NCI-H2196 treated with DMSO at 0.1 percent for 48 hours (cell line): ENCODE measurements around the gene WDR37.
"Not testable (repeated sequence)": the region's sequence is repeated elsewhere in the genome, so short reads cannot be mapped to it uniquely, and the experiment has no call there.

Experiments used
- DNase-seq: peaks from one replicate; lab custom pipeline; 2025; ENCODE audit not compliant: unreplicated experiment; lab: John Stamatoyannopoulos, UW

WDR37 gene

GRCh38 chr10:1056326-1057105, at the start of gene WDR37:
Gene WDR37 (plus strand): TSS chr10:1056385. CDS start chr10:1072156, 15,771 bp downstream.
- DNase-seq: no peak

- DNase-seq: no peak
Measured at GRCh38 chr10:1006573-1006972, 49.6 kb upstream of the WDR37 start.

- no peak for DNase-seq
Measured at GRCh38 chr10:1007583-1007982, 48.6 kb upstream of the WDR37 start.

GRCh38 chr10:1009071-1009494, 47.1 kb upstream of the WDR37 start:
- no peak for DNase-seq

GRCh38 chr10:1009947-1010346, 46.2 kb upstream of the WDR37 start:
- not testable (repeated sequence) for DNase-seq

- no peak for DNase-seq
Measured at GRCh38 chr10:1010703-1011102, 45.5 kb upstream of the WDR37 start.

- no peak for DNase-seq
Measured at GRCh38 chr10:1011696-1012095, 44.5 kb upstream of the WDR37 start.

- DNase-seq: no peak
Measured at GRCh38 chr10:1015688-1016087, 40.5 kb upstream of the WDR37 start.

GRCh38 chr10:1019362-1019761, 36.8 kb upstream of the WDR37 start:
- DNase-seq: no peak

GRCh38 chr10:1020460-1020859, 35.7 kb upstream of the WDR37 start:
- no peak for DNase-seq

- no peak for DNase-seq
Measured at GRCh38 chr10:1020958-1021357, 35.2 kb upstream of the WDR37 start.

GRCh38 chr10:1022413-1022812, 33.8 kb upstream of the WDR37 start:
- no peak for DNase-seq

GRCh38 chr10:1024103-1024502, 32.1 kb upstream of the WDR37 start:
- no peak for DNase-seq

GRCh38 chr10:1025683-1026082, 30.5 kb upstream of the WDR37 start, which contains the start of gene IDI2:
Gene IDI2 (minus strand): TSS chr10:1025859. CDS start chr10:1024723, 1,136 bp downstream.
- no peak for DNase-seq

- no peak for DNase-seq
Measured at GRCh38 chr10:1026578-1026977, 29.6 kb upstream of the WDR37 start.

GRCh38 chr10:1029838-1030237, 26.3 kb upstream of the WDR37 start:
- no peak for DNase-seq

GRCh38 chr10:1033601-1034000, 22.6 kb upstream of the WDR37 start:
- no peak for DNase-seq

- no peak for DNase-seq
Measured at GRCh38 chr10:1034758-1035157, 21.4 kb upstream of the WDR37 start.

GRCh38 chr10:1035201-1035600, 21.0 kb upstream of the WDR37 start:
- no peak for DNase-seq

GRCh38 chr10:1036341-1036791, 19.8 kb upstream of the WDR37 start:
- no peak for DNase-seq

- DNase-seq: no peak
Measured at GRCh38 chr10:1037098-1037497, 19.1 kb upstream of the WDR37 start.

- not testable (repeated sequence) for DNase-seq
Measured at GRCh38 chr10:1038769-1039168, 17.4 kb upstream of the WDR37 start.

- DNase-seq: no peak
Measured at GRCh38 chr10:1040133-1040532, 16.1 kb upstream of the WDR37 start.
